Esophagus squamous epithelium (tissue), 4 donors: ENCODE measurements around the gene RNU7-1.

Experiments
- POLR2A ChIP-seq, 4 donors: fragments of 450-650 bp; IDR thresholded peaks; one replicate each; pipeline ENCODE4 v1.6.1; 2017; ENCODE audit warnings: antibody characterized with exemption in 4 of 4, mild to moderate bottlenecking in 4 of 4, moderate library complexity in 3 of 4
- TF ChIP-seq, protein P1 (sequence below), 6 experiments: fragments of 450-650 bp in 4 of 6; fragments of 200-600 bp in 2 of 6; sonication (generic) in 2 of 6; IDR thresholded peaks; one replicate each; pipeline ENCODE4 v1.5.1; 2016 to 2019; ENCODE audit warnings: antibody characterized with exemption in 6 of 6, mild to moderate bottlenecking in 4 of 6, moderate library complexity in 4 of 6

DNA sequence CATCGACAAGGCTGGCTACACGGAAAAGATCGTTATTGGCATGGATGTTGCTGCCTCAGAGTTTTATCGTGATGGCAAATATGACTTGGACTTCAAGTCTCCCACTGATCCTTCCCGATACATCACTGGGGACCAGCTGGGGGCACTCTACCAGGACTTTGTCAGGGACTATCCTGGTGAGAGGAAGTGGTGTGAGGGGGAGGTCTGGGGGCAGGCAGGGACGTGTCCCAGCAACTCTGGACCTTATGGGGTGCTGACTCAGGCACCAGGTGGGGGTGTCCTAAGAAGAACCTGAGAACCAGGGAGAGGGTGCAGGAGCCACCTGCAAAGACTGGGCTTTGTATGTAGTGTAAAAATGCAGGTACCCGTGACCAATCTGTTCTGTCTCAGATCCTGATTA, 24.0 kb upstream of the RNU7-1 start:
- no peak for TF ChIP-seq POLR2A (IDR thresholded peaks at IDR 0.05)
- TF ChIP-seq, protein P1, sequence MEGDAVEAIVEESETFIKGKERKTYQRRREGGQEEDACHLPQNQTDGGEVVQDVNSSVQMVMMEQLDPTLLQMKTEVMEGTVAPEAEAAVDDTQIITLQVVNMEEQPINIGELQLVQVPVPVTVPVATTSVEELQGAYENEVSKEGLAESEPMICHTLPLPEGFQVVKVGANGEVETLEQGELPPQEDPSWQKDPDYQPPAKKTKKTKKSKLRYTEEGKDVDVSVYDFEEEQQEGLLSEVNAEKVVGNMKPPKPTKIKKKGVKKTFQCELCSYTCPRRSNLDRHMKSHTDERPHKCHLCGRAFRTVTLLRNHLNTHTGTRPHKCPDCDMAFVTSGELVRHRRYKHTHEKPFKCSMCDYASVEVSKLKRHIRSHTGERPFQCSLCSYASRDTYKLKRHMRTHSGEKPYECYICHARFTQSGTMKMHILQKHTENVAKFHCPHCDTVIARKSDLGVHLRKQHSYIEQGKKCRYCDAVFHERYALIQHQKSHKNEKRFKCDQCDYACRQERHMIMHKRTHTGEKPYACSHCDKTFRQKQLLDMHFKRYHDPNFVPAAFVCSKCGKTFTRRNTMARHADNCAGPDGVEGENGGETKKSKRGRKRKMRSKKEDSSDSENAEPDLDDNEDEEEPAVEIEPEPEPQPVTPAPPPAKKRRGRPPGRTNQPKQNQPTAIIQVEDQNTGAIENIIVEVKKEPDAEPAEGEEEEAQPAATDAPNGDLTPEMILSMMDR (IDR thresholded peaks at IDR 0.05): no peak
